PC-9 (cell line): ENCODE results near the gene TTI1. TPM values are rescaled to one million over a fixed set of nuclear protein-coding genes. Genes with fewer than 3 reads are reported as not detected.

Experiments
- BruUV-seq: library from RNA; stranded (reverse); fragments of 400-500 nt; replicated peaks from 2 replicates; lab custom pipeline; 2021; lab: Mats Ljungman, UMichigan
- CTCF ChIA-PET: fragments of 300-600 bp; sonication (Branson Sonifier 250); formaldehyde crosslinking; loops from one replicate; lab custom pipeline; 2022; ENCODE audit warnings: antibody characterized with exemption; lab: Charles Lee
- POLR2A ChIA-PET: fragments of 300-600 bp; sonication (Branson Sonifier 250); formaldehyde crosslinking; loops from one replicate; lab custom pipeline; 2022; ENCODE audit warnings: antibody characterized with exemption; ENCODE audit not compliant: unreplicated experiment; lab: Charles Lee
- DNase-seq, 2 experiments: peaks; one replicate each; pipeline versions ENCODE4 v3.0.0 to v3.0.0-alpha.2; 2015 to 2022; ENCODE audit warnings: mixed read lengths in 1 of 2
- H2AFZ ChIP-seq: fragments of 200-600 bp; sonication (generic); 2 replicates; pipeline ENCODE4 v1.8.1; 2017; ENCODE audit warnings: antibody characterized with exemption
- H3F3A ChIP-seq: fragments of 200-600 bp; sonication (generic); 2 replicates; pipeline ENCODE4 v1.8.1; 2017; ENCODE audit warnings: antibody characterized with exemption, mild to moderate bottlenecking, low read depth; ENCODE audit not compliant: insufficient read depth
- H3K27ac ChIP-seq: fragments of 200-600 bp; sonication (generic); 2 replicates; pipeline ENCODE4 v1.6.1; 2016; ENCODE audit warnings: mixed run types
- H3K27me3 ChIP-seq: fragments of 200-600 bp; sonication (generic); 2 replicates; pipeline ENCODE4 v1.6.1; 2016; ENCODE audit warnings: low read depth, mixed run types; ENCODE audit not compliant: insufficient read depth
- H3K36me3 ChIP-seq: fragments of 200-600 bp; sonication (generic); 2 replicates; pipeline ENCODE4 v1.6.1; 2016; ENCODE audit warnings: low read depth, mixed run types
- H3K4me1 ChIP-seq: fragments of 200-600 bp; sonication (generic); replicated peaks from 2 replicates; pipeline ENCODE4 v1.6.1; 2016; ENCODE audit warnings: mixed run types; ENCODE audit not compliant: insufficient read depth
- H3K4me2 ChIP-seq: fragments of 200-600 bp; sonication (generic); 2 replicates; pipeline ENCODE4 v1.6.1; 2017; ENCODE audit warnings: mixed run types
- H3K4me3 ChIP-seq: fragments of 200-600 bp; sonication (generic); 2 replicates; pipeline ENCODE4 v1.6.1; 2016; ENCODE audit warnings: mixed run types
- H3K79me2 ChIP-seq: fragments of 200-600 bp; sonication (generic); 2 replicates; pipeline ENCODE4 v1.6.1; 2017; ENCODE audit warnings: low read depth, mixed run types
- H3K9me2 ChIP-seq: fragments of 200-600 bp; sonication (generic); 2 replicates; pipeline ENCODE4 v1.8.1; 2017; ENCODE audit warnings: mild to moderate bottlenecking; ENCODE audit not compliant: insufficient read depth
- H3K9me3 ChIP-seq: fragments of 200-600 bp; sonication (generic); 2 replicates; pipeline ENCODE4 v1.8.1; 2016; ENCODE audit warnings: low read depth; ENCODE audit not compliant: insufficient read depth
- H4K20me1 ChIP-seq: fragments of 200-600 bp; sonication (generic); 2 replicates; pipeline ENCODE4 v1.8.1; 2017; ENCODE audit not compliant: insufficient read depth
- EZH2 ChIP-seq: fragments of 200-600 bp; sonication (generic); IDR thresholded peaks from 2 replicates; pipeline ENCODE4 v1.8.0; 2017; ENCODE audit warnings: antibody characterized with exemption, low read depth
- intact Hi-C: fragments of 100-400 bp; cut with micrococcal nuclease; formaldehyde crosslinking; loops from one replicate; pipeline ENCODE4 v1.10.0; 2022; ENCODE audit not compliant: unreplicated experiment
- total RNA-seq: library from RNA; stranded (reverse); gene quantifications from 2 replicates; pipeline ENCODE4 v1.2.3, GENCODE V29; 2021
- TF ChIP-seq, protein P1 (sequence below): fragments of 200-600 bp; sonication (generic); conservative IDR thresholded peaks from 2 replicates; pipeline ENCODE4 v1.6.1; 2017; ENCODE audit warnings: mixed run types, antibody characterized with exemption, mild to moderate bottlenecking, moderate library complexity

TTI1 gene
- total RNA-seq, 1 experiment from 2014 or later = 34.2 TPM

DNA sequence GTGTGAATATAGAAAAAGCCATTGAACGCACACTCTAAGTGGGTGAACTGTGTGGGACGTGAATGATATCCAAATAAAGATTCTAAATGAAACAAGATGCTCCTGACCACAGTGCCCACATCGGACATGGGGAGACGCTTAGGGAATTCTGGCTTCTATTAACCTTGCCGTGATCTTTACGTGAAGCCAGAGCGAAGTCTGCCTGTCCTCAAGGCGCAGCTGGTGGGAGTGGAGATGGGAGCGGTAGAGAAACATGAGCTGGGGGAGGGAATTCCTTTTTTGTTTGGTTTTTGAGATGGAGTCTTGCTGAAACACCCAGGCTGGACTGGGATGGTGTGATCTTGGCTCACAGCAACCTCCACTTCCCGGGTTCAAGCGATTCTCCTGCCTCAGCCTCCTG is 84.3 kb downstream of the TTI1 start:
- no peaks in the 10 kb centered on the region for H4K20me1 ChIP-seq
- intact Hi-C loops = no loop called here
- POLR2A ChIA-PET = no interaction called here

DNA sequence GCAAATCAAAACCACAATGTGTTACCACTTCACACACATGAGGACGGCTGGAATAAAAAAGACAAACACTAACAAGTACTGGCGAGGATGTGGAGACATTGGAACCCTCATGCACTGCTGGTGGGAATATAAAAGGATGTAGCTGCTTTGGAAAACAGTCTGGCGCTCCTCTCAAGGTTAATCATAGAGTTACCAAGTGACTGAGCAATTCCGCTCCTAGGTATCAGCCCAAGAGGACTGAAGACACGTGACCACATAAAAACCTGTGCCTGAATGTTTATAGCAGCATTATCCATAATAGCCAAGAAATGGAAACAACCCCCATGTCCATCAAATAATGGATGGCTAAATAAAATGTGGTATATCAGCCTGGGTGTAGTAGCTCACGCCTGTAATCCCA is 85.3 kb downstream of the TTI1 start:
- POLR2A ChIA-PET = no interaction called here
- no peaks in the 10 kb centered on the region for H3K79me2 ChIP-seq
- no peak overlapping the region for H3K4me2 ChIP-seq
- no peak for DNase-seq
- peaks cover 50% of the 10 kb centered on the region for H3K27me3 ChIP-seq
- H3K36me3 ChIP-seq = no peaks in the 10 kb centered on the region
- no peaks in the 10 kb centered on the region for H3K9me2 ChIP-seq
- H4K20me1 ChIP-seq = no peaks in the 10 kb centered on the region
- no peak overlapping the region for H3K27ac ChIP-seq
- H3K9me3 ChIP-seq = no peaks in the 10 kb centered on the region
- BruUV-seq = no TSS peak
- H2AFZ ChIP-seq = no peak overlapping the region
- H3K4me1 ChIP-seq = no peaks in the 10 kb centered on the region
- H3K4me3 ChIP-seq = no peak overlapping the region
- CTCF ChIA-PET = no interaction called here
- intact Hi-C loops = no loop called here
- no peaks in the 10 kb centered on the region for H3F3A ChIP-seq
- TF ChIP-seq, protein P1, sequence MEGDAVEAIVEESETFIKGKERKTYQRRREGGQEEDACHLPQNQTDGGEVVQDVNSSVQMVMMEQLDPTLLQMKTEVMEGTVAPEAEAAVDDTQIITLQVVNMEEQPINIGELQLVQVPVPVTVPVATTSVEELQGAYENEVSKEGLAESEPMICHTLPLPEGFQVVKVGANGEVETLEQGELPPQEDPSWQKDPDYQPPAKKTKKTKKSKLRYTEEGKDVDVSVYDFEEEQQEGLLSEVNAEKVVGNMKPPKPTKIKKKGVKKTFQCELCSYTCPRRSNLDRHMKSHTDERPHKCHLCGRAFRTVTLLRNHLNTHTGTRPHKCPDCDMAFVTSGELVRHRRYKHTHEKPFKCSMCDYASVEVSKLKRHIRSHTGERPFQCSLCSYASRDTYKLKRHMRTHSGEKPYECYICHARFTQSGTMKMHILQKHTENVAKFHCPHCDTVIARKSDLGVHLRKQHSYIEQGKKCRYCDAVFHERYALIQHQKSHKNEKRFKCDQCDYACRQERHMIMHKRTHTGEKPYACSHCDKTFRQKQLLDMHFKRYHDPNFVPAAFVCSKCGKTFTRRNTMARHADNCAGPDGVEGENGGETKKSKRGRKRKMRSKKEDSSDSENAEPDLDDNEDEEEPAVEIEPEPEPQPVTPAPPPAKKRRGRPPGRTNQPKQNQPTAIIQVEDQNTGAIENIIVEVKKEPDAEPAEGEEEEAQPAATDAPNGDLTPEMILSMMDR = no peak
- no peak for TF ChIP-seq EZH2

More for the DNA sequence above, 84.3 kb downstream of the TTI1 start:
- H3K4me1 ChIP-seq = no peaks in the 10 kb centered on the region
- no TSS peak for BruUV-seq
- H3K36me3 ChIP-seq = no peaks in the 10 kb centered on the region
- no peak overlapping the region for H3K27ac ChIP-seq
- no peaks in the 10 kb centered on the region for H3F3A ChIP-seq
- CTCF ChIA-PET = no interaction called here
- TF ChIP-seq, protein P1 = no peak
- peaks cover 50% of the 10 kb centered on the region for H3K27me3 ChIP-seq
- H3K79me2 ChIP-seq = no peaks in the 10 kb centered on the region
- H2AFZ ChIP-seq = no peak overlapping the region
- no peak overlapping the region for H3K4me2 ChIP-seq
- H3K9me3 ChIP-seq = no peaks in the 10 kb centered on the region
- H3K9me2 ChIP-seq = no peaks in the 10 kb centered on the region
- no peak overlapping the region for H3K4me3 ChIP-seq
- no peak for DNase-seq

DNA sequence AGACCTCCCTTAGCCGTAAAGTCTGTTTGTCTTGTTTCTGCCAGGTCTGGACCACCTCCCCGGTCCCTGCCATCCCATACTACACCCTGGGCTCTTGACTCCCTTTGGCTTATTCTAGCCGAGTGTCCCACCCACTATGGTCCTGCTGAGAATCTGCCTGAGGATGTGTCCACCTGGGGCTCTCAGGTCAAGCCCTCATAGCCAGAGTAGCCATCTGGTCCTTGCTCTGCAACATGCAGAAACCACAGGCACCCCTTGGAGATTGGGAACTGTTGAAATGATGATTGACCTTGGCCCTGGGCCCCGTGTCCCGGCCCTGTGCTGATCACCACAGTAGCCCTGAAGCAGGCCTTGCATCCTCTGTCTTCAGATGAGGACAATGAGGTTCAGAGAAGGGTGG is 86.3 kb downstream of the TTI1 start:
- no peak for TF ChIP-seq EZH2
- TF ChIP-seq, protein P1 = no peak
- no TSS peak for BruUV-seq
- ChIA-PET CTCF (no interaction called here), POLR2A (no interaction called here)
- no peaks in the 10 kb centered on the region for H3K4me1 ChIP-seq
- no peaks in the 10 kb centered on the region for H4K20me1 ChIP-seq
- no peak overlapping the region for H3K4me2 ChIP-seq
- H3K36me3 ChIP-seq = no peaks in the 10 kb centered on the region
- intact Hi-C loops = no loop called here
- no peaks in the 10 kb centered on the region for H3K79me2 ChIP-seq
- H3K9me2 ChIP-seq = no peaks in the 10 kb centered on the region
- H2AFZ ChIP-seq = no peak overlapping the region
- H3K4me3 ChIP-seq = no peak overlapping the region
- no peaks in the 10 kb centered on the region for H3F3A ChIP-seq
- no peak overlapping the region for H3K27ac ChIP-seq
- DNase-seq = no peak
- H3K27me3 ChIP-seq = peaks cover 50% of the 10 kb centered on the region
- H3K9me3 ChIP-seq = no peaks in the 10 kb centered on the region
